Liver (tissue), 9 donors: ENCODE data around the gene MYO15B. TPM values are rescaled to one million over a fixed set of nuclear protein-coding genes. Genes with fewer than 3 reads are reported as not detected.

ENCODE experiments used
- DNase-seq: peaks from one replicate; pipeline ENCODE4 v3.0.0-alpha.2; 2017; ENCODE audit warnings: low spot score
- H3K27ac ChIP-seq, 2 donors: one replicate each; pipeline ENCODE4 v1.7.0; 2013; ENCODE audit warnings: inconsistent platforms in 2 of 2, low read length in 2 of 2, control low read depth in 1 of 2, low read depth in 1 of 2, mild to moderate bottlenecking in 1 of 2
- H3K27me3 ChIP-seq, 4 donors: one replicate each; pipeline versions ENCODE4 v1.6.1 to v1.7.0; 2013; ENCODE audit warnings: low read length in 3 of 4, inconsistent platforms in 1 of 4, mild to moderate bottlenecking in 1 of 4, moderate library complexity in 1 of 4; ENCODE audit not compliant: control insufficient read depth in 4 of 4, insufficient read depth in 4 of 4
- H3K36me3 ChIP-seq, 4 donors: one replicate each; pipeline versions ENCODE4 v1.6.1 to v1.7.0; 2013; ENCODE audit warnings: low read length in 3 of 4, mild to moderate bottlenecking in 3 of 4, low read depth in 1 of 4, moderate library complexity in 1 of 4; ENCODE audit not compliant: control insufficient read depth in 4 of 4, insufficient read depth in 3 of 4
- H3K4me1 ChIP-seq, 4 donors: one replicate each; pipeline versions ENCODE4 v1.6.1 to v1.7.0; 2013; ENCODE audit warnings: low read length in 3 of 4, mild to moderate bottlenecking in 3 of 4, moderate library complexity in 1 of 4; ENCODE audit not compliant: control insufficient read depth in 4 of 4, insufficient read depth in 4 of 4
- H3K4me3 ChIP-seq, 3 donors: one replicate each; pipeline versions ENCODE4 v1.6.1 to v1.7.0; 2013; ENCODE audit warnings: low read length in 3 of 3, control low read depth in 1 of 3, low read depth in 1 of 3, mild to moderate bottlenecking in 1 of 3
- H3K9ac ChIP-seq, 2 donors: one replicate each; pipeline ENCODE4 v1.7.0; 2013; ENCODE audit warnings: low read length in 2 of 2, mild to moderate bottlenecking in 2 of 2, moderate library complexity in 2 of 2, control low read depth in 1 of 2, low read depth in 1 of 2
- H3K9me3 ChIP-seq, 4 donors: one replicate each; pipeline versions ENCODE4 v1.6.1 to v1.7.0; 2013; ENCODE audit warnings: low read length in 3 of 4; ENCODE audit not compliant: control insufficient read depth in 4 of 4
- EGR1 ChIP-seq, 2 donors: IDR thresholded peaks; 2 replicates each; pipeline ENCODE4 v1.6.1; 2016 to 2018; ENCODE audit warnings: antibody characterized with exemption in 2 of 2, low read depth in 2 of 2
- FOXA1 ChIP-seq: IDR thresholded peaks from 2 replicates; pipeline ENCODE4 v1.6.1; 2016; ENCODE audit warnings: antibody characterized with exemption
- FOXA2 ChIP-seq: IDR thresholded peaks from 2 replicates; pipeline ENCODE4 v1.6.1; 2016; ENCODE audit warnings: antibody characterized with exemption
- HNF4A ChIP-seq, 2 donors: conservative IDR thresholded peaks; 2 replicates each; pipeline ENCODE4 v1.6.1; 2016; ENCODE audit warnings: antibody characterized with exemption in 2 of 2, mild to moderate bottlenecking in 2 of 2
- HNF4G ChIP-seq: IDR thresholded peaks from 2 replicates; pipeline ENCODE4 v1.6.1; 2016; ENCODE audit warnings: antibody characterized with exemption
- JUND ChIP-seq, 2 donors: IDR thresholded peaks; 2 replicates each; pipeline ENCODE4 v1.6.1; 2016; ENCODE audit warnings: antibody characterized with exemption in 2 of 2
- NR2F2 ChIP-seq: IDR thresholded peaks from 2 replicates; pipeline ENCODE4 v1.6.1; 2016; ENCODE audit warnings: antibody characterized with exemption
- RAD21 ChIP-seq, 2 donors: IDR thresholded peaks; 2 replicates each; pipeline ENCODE4 v1.6.1; 2016; ENCODE audit warnings: antibody characterized with exemption in 2 of 2, mild to moderate bottlenecking in 2 of 2
- REST ChIP-seq: IDR thresholded peaks from 2 replicates; pipeline ENCODE4 v1.6.1; 2016; ENCODE audit warnings: antibody characterized with exemption, mild to moderate bottlenecking
- RXRA ChIP-seq, 2 donors: IDR thresholded peaks; 2 replicates each; pipeline ENCODE4 v1.6.1; 2017 to 2018; ENCODE audit warnings: antibody characterized with exemption in 2 of 2, mild to moderate bottlenecking in 1 of 2
- SP1 ChIP-seq: IDR thresholded peaks from 2 replicates; pipeline ENCODE4 v1.6.1; 2018; ENCODE audit warnings: antibody characterized with exemption, mild to moderate bottlenecking
- TAF1 ChIP-seq: conservative IDR thresholded peaks from 2 replicates; pipeline ENCODE4 v1.6.1; 2016; ENCODE audit warnings: antibody characterized with exemption, mild to moderate bottlenecking
- YY1 ChIP-seq: IDR thresholded peaks from 2 replicates; pipeline ENCODE4 v1.6.1; 2016; ENCODE audit warnings: antibody characterized with exemption, mild to moderate bottlenecking
- WGBS: extraction: QIAGEN DNeasy Blood & Tissue Kit; methylation state at CpG from one replicate; pipeline ENCODE4 v1.1.7; 2013; 5-methylcytosine and 5-hydroxymethylcytosine counted together
- polyA plus RNA-seq, 2 donors: library from polyadenylated mRNA; stranded (reverse) in 1 of 2; unstranded in 1 of 2; fragments of 200-250 nt in 1 of 2; fragments of >200 nt in 1 of 2; fragmentation: Nextera tagmentation in 1 of 2; extraction: Ambion mirVana in 1 of 2; gene quantifications; one replicate each; pipeline versions ENCODE4 v1.2.1 to v1.2.3, GENCODE V29; 2013 to 2015
- total RNA-seq, 2 donors: library from RNA; depleted of rRNA; stranded (reverse); fragments of >200 nt; gene quantifications; one replicate each; pipeline ENCODE4 v1.2.3, GENCODE V29; 2014
- TF ChIP-seq, protein P1 (sequence below): IDR thresholded peaks from 2 replicates; pipeline ENCODE4 v1.6.1; 2016; ENCODE audit warnings: antibody characterized with exemption
- TF ChIP-seq, protein P2 (sequence below): IDR thresholded peaks from 2 replicates; pipeline ENCODE4 v1.6.1; 2016; ENCODE audit warnings: antibody characterized with exemption
- TF ChIP-seq, protein P3 (sequence below): IDR thresholded peaks from 2 replicates; pipeline ENCODE4 v1.6.1; 2016; ENCODE audit warnings: antibody characterized with exemption
- TF ChIP-seq, protein P4 (sequence below): fragments of 150-350 bp; IDR thresholded peaks from 2 replicates; pipeline ENCODE4 v1.5.1; 2017; ENCODE audit warnings: improper control_type of control experiment, low read depth, low read length; ENCODE audit not compliant: missing input control
- donor health status: healthy.
- donor health status: healthy.
- donor health status: healthy.
- donor health status: healthy.
- donor health status: healthy.

MYO15B gene
- total and polyA plus RNA-seq, 4 donors, result 13.3 to 34.4 (median 18.0) TPM

DNA sequence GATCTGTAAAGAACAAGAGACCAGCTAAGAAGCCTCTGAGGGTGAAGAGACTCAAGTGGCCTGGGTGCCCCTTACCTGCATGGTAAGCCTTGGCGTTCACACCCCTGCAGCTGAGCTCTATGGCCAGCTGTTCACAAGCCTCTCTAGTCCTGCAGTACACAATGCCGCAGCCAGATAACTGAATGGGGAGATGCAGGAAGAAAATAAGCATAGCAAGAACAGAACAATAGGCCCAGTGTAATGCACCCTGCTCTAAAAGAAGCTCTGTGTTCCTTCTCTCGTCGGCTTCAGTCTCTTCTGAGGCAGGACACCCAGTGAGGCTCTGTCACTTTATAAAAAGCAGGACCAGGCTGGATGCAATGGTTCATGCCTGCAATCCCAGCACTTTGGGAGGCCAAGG is 73.9 kb downstream of the MYO15B start:
- Histone ChIP-seq H3K9me3 (no peaks in the 10 kb centered on the region), H3K27me3 (no peaks in the 10 kb centered on the region), H3K4me3 (no peak overlapping the region), H3K4me1 (peaks cover 5 to 11% (median 10%) of the 10 kb centered on the region in 4 donors), H3K9ac (no peak overlapping the region), H3K36me3 (peaks cover 8 to 43% (median 28%) of the 10 kb centered on the region in 4 donors), H3K27ac (no peak overlapping the region)
- WGBS, result 96% methylated on average over 4 of the region's 4 CpGs
- TF ChIP-seq YY1 (no peak), FOXA2 (no peak), SP1 (no peak), REST (no peak), NR2F2 (no peak), TAF1 (no peak), JUND (IDR thresholded peaks at IDR 0.05) (no peak), HNF4G (no peak), FOXA1 (no peak), HNF4A (conservative IDR thresholded peaks at IDR 0.05) (no peak), EGR1 (IDR thresholded peaks at IDR 0.05; ENCODE audit: low read depth in 2 of 2) (no peak)
- TF ChIP-seq, protein P1, sequence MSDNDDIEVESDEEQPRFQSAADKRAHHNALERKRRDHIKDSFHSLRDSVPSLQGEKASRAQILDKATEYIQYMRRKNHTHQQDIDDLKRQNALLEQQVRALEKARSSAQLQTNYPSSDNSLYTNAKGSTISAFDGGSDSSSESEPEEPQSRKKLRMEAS, result no peak
- TF ChIP-seq, protein P2, sequence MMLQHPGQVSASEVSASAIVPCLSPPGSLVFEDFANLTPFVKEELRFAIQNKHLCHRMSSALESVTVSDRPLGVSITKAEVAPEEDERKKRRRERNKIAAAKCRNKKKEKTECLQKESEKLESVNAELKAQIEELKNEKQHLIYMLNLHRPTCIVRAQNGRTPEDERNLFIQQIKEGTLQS, result no peak
- TF ChIP-seq, protein P3, sequence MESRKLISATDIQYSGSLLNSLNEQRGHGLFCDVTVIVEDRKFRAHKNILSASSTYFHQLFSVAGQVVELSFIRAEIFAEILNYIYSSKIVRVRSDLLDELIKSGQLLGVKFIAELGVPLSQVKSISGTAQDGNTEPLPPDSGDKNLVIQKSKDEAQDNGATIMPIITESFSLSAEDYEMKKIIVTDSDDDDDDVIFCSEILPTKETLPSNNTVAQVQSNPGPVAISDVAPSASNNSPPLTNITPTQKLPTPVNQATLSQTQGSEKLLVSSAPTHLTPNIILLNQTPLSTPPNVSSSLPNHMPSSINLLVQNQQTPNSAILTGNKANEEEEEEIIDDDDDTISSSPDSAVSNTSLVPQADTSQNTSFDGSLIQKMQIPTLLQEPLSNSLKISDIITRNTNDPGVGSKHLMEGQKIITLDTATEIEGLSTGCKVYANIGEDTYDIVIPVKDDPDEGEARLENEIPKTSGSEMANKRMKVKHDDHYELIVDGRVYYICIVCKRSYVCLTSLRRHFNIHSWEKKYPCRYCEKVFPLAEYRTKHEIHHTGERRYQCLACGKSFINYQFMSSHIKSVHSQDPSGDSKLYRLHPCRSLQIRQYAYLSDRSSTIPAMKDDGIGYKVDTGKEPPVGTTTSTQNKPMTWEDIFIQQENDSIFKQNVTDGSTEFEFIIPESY, result no peak
- TF ChIP-seq, protein P4, sequence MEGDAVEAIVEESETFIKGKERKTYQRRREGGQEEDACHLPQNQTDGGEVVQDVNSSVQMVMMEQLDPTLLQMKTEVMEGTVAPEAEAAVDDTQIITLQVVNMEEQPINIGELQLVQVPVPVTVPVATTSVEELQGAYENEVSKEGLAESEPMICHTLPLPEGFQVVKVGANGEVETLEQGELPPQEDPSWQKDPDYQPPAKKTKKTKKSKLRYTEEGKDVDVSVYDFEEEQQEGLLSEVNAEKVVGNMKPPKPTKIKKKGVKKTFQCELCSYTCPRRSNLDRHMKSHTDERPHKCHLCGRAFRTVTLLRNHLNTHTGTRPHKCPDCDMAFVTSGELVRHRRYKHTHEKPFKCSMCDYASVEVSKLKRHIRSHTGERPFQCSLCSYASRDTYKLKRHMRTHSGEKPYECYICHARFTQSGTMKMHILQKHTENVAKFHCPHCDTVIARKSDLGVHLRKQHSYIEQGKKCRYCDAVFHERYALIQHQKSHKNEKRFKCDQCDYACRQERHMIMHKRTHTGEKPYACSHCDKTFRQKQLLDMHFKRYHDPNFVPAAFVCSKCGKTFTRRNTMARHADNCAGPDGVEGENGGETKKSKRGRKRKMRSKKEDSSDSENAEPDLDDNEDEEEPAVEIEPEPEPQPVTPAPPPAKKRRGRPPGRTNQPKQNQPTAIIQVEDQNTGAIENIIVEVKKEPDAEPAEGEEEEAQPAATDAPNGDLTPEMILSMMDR, result no peak
- no peak for DNase-seq

- 98% methylated on average over 9 of the region's 9 CpGs for WGBS
- peaks cover 5 to 16% (median 12%) of the 10 kb centered on the region in 4 donors for H3K4me1 ChIP-seq
- TF ChIP-seq RAD21 (IDR thresholded peaks at IDR 0.05) (no peak), SP1 (no peak), HNF4G (no peak), YY1 (no peak), FOXA1 (no peak), TAF1 (no peak), NR2F2 (no peak), RXRA (IDR thresholded peaks at IDR 0.05) (no peak), JUND (IDR thresholded peaks at IDR 0.05) (no peak), FOXA2 (no peak)
- TF ChIP-seq, protein P2, result no peak
- TF ChIP-seq, protein P3, result no peak
- TF ChIP-seq, protein P1, result no peak
- H3K27me3 ChIP-seq, result no peaks in the 10 kb centered on the region
- H3K9me3 ChIP-seq, result no peaks in the 10 kb centered on the region
- DNase-seq, result no peak
- no peak overlapping the region for H3K27ac ChIP-seq
- no peak overlapping the region for H3K9ac ChIP-seq
- no peak overlapping the region for H3K4me3 ChIP-seq
- peaks cover 8 to 37% (median 28%) of the 10 kb centered on the region in 4 donors for H3K36me3 ChIP-seq
These were observed 74.9 kb downstream of the MYO15B start for GRCh38 chr17:75662511-75662910.
